ENCODE measurements around the gene MED13L.
"Not testable (repeated sequence)": the region's sequence is repeated elsewhere in the genome, so short reads cannot be mapped to it uniquely, and the experiment has no call there.

Gene MED13L

DNA sequence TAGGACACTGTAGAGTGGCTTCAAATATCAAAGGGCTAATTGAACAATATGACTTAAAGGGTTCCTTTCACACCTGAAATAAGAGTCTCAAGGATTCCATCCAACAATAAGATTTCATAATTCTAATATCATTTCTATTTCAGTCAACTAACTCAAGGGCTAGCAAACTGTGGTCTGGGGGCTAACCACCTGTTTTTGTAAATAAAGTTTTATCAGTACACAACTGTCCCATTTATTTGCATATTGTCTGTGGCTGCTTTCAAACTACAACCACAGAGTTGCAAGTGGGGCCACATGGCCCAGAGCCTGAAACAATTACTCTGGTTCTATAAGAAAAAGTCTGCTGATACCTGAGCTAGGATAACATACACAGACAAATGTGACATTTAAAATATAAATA, 29.1 kb downstream of the MED13L start:
- DNase-seq (ENCODE audit: low spot score), result no peak

DNA sequence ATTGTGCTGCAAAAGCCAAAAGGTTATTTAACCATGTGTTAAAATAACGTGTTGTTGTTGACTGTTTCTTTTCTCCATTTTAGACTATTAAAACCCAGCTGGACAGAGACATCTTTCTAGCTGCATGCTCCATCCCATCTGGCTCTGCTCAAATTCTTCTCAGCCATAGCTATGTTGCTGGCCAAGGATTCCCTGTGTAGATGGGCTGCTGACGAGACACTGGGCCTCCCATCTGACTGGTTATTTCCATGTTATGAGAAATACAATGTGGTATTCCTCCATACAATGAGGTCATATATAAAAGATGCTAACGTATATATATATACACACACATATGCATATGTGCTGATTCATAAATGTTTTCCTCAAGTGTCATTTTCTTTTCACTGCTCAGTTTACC, 30.1 kb downstream of the MED13L start:
- DNase-seq (ENCODE audit: low spot score), result no peak

DNA sequence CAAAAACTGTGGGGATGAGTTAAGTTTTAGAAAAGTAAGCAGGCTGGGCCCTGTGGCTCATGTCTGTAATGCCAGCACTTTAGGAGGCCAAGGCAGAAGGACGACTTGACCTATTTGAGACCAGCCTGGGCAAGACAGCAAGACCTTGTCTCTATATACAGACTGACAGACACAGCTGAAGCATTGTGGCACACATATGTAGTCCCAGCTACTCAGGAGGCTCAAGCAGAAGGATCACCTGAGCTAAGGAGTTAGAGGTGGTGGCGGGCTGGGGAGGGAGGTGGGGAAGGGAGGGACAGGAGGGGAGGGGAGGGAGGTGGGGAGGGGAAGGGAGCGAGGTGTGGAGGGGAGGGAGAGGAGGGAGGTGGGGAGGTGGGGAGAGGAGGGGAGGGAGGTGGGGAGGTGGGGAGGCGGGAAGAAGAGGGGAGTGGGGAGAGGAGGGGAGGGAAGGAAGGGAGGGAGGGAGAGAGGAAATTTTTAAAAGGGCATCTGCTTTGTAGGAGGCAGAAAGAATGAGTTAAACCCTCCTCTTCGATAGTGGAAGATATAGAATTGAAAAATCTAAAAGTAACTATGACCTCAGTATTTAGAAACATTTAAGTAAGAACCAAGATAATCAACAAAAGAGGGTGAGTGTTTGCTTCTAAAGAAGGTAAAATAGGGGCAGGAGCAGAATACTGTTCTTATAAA, 30.9 kb downstream of the MED13L start:
- DNase-seq (ENCODE audit: low spot score), result no peak

DNA sequence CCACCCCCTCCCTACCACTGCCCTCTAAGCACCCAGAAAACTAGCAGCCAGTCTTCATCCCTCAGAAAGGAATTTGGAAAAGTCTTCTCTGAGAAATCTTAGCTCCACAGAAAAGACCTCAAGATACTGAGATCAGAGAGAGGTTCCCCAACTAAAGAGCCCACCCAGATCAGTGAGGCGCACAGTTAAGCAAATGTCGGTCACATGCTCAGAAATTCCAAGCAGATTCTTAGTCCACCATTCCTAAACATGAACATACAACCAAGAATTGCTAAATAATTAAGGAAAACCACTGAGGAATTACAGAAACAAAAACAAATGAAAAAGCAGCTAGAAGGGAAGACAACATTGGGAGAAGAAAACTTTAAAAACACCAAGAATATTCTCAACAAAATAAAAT, 32.3 kb downstream of the MED13L start:
- no peak for DNase-seq (ENCODE audit: low spot score)

DNA sequence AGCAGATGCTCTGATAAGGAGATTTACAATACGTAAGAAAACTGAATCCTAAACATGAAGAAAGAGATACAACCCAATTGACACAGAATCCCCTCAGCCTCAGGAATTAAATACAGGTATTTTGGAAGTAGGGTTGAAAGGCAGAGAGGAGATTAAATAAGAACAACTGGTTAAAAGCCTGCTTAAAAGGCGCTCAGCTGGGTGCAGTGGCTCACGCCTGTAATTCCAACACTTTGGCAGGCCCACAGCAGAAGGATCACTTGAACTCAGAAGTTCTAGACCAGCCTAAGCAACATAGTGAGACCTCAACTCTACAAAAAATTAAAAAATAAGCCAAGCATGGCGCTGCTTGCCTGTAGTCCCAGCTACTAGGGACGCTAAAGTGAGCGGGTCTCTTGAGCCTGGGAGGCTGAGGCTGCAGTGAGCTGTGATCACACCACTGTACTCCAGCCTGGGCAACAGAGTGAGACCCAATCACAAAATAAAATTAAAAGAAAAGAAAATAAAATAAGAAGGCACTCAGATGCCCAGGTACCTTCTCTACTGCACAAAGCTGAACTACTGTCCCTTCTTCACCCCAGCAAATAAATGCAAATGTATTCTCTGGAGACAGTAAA, 32.9 kb downstream of the MED13L start:
- no peak for DNase-seq (ENCODE audit: low spot score)

DNA sequence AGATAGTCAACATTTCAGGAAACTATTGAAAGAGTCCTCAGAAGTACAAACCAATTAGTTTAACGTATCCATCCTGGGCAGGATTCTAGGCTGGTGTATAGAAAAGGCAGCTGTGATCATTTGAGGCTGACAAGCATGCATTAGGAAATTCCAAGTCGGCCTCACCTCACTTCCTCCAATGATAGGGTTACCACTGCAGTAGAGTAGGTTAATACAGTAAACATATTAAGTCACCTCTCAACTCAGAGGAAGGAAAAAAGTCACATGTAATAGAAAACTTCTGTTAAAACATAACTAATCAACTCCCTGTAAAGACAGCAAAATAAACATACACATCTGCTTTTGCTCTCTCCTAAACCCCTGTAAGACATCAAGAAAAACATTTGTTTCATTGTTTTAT, 33.5 kb downstream of the MED13L start:
- DNase-seq (ENCODE audit: low spot score), result no peak

DNA sequence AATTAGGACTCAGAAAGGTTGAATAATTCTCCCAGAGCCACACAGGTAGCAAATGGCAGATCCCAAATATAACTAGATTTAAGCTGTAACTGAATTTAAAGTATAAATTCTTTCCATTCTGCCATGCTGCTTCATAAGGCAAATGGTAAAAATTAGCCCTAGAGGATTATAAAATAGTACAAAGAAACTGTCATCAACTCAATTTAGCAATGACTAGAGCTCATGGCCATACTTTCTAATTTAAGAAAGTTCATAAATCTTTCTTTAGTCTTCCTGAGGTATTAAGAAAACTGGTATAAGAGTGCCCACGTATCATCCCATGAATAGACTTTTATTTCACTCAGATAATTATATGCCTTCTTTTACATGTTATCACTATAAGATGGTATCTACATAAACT, 34.8 kb downstream of the MED13L start:
- DNase-seq (ENCODE audit: low spot score), result no peak

DNA sequence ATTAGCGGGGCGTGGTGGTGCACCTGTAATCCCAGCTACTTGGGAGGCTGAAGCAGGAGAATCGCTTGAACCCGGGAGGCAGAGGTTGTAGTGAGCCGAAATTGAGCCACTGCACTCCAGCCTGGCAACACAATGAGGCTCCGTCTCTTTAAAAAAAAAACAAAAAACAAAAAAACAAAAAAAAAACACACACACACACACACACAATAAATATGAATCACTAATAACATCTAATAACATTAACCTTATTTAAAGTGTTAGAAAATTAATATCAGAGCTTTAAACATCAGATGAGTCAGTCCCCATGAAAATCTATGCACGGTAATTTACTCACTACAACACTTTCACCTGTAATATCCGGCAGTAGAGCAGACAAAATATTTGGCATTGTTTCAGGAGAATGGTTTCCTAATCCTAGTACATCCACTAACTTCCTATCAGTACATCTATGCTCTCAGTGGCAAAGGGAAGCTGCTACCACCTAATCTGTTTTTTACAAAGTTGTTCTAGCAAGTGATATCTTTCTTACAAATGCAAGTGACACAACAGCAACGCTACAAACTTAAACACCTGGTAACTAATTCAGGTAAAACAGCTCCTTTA, 36.2 kb downstream of the MED13L start:
- DNase-seq (ENCODE audit: low spot score), result no peak

DNA sequence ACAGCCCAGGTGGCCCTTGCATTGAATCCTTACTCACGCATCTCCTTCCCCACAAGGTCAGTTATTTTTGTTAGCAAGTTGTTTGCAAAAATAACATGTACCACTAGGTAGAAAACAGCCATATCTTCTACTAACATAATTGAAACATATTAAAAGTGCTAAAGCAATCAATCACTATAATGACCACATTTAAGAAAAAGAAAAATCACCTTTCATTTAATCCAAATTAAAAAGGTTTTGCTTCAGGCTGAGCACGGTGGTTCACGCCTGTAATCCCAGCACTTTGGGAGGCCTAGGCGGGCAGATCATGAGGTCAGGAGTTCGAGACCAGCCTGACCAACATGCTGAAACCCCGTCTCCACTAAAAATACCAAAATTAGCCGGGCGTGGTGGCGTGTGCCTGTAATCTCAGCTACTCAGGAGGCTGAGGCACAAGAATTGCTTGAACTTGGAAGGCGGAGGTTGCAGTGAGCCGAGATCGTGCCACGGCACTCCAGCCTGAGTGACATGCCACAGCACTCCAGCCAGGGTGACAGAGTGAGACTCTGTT, 38.8 kb downstream of the MED13L start:
- not testable (repeated sequence) for DNase-seq (ENCODE audit: low spot score)

DNA sequence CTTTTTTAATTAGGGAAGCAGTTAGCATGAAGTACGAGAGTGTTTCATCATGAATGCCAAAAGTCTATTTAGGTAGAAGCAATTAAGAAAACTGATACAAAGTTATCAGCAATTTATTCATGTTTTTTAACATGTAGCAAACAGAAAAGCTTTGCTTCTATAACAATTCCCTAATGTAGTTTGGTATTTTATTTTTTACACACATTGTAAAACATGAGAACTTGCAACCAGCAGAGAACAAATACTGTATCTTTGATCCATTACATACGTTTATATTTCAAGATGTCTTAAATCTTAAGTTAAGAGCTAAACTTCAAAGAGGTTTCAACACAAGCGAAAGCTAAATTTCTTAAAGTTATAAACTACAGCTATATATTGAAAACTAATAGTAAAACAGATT, 39.3 kb downstream of the MED13L start:
- no peak for DNase-seq (ENCODE audit: low spot score)

DNA sequence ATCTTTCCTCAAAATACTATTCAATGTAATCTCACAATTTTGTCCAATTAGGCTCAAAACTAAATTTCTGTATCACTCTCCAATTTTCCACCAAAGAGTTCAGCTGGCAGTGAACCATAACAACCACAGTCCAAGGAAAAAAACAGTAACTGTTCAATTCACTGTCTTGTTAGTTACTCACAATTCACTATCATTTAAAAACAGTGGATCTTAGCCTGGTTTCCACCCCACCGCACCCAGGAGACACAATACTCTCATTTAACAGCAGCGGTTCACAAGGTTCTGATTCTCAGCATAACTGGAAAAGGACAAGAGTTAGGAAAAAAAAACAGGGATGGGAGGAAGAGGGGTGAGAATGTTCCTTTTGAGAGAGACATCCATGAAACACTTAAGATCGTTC, 40.5 kb downstream of the MED13L start:
- no peak for DNase-seq (ENCODE audit: low spot score)

DNA sequence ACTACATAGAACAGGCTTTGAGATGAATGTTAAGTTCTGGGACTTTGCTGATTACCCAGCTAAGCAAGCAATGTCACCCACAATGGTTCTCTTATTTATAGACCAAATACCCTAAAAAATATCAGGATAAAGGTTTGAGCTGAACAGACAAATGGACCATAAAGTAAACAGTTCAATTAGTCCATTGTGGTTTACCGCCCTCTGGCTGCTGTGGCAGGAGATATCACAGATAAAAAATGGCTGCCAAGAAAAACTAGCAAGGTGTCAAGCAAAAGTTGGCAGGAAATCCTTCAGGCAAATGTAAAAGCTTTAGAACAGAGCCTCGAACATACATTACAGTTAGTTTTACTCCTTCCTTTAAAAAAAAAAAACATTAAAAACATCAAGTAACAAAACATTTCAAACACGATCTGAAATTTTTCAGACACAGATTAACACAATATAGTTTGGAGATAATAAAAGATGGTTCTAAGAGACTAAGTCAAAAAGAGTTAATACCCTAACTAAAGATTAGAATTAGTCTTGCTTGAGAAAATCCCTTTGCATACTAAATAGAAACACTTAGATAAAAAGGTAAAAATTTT, 41.3 kb downstream of the MED13L start:
- peak; percentile 35 for DNase-seq (ENCODE audit: low spot score)

DNA sequence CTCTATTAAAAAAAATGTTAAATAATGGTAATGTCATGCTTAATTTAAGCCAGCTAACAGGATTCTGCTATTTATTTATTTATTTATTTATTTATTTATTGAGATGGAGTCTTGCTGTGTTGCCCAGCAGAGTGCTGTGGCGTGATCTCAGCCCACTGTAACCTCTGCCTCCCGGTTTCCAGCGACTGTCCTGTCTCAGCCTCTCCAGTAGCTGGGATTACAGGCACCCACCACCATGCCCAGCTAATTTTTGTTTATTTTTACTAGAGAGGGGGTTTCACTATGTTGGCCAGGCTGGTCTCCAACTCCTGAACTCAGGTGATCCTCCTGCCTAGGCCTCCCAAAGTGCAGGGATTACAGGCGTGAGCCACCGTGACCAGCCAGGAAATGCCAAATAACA, 43.3 kb downstream of the MED13L start:
- DNase-seq (ENCODE audit: low spot score), result not testable (repeated sequence)

DNA sequence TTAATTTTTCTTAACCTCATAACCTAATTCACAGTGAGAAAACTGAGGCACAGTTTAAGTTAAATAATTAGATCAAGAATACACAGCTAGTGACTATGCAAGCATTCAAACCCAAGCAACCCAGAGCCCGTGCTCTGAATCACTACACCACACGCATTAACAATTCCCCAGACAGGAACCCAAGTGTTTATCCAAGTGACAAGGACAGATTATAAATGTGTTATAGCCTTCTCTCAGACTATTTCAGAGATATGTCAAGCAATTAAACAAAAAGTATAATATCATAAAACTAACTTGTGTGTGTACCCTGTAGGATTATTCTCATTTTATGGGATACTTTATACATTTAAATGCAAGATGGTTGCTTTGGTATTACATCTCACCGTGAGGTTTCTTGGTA, 43.8 kb downstream of the MED13L start:
- no peak for DNase-seq (ENCODE audit: low spot score)

DNA sequence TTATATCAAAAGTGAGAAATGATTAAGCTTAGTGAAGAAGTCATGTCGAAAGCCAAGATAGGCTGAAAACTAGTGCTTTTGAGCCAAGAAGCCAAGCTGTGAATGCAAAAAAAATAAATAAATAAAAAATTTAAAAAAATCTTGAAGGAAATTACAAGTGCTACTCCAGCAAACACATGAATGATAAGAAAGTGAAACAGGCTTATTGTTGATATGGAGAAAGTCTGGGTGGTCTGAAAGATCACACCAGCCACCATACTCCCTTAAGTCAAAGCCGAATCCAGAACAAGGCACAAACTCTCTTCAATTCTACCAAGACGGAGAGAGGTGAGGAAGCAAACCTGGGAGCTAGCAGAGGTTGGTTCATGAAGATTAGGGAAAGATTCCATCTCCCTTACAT, 49.7 kb downstream of the MED13L start:
- no peak for DNase-seq (ENCODE audit: low spot score)

DNA sequence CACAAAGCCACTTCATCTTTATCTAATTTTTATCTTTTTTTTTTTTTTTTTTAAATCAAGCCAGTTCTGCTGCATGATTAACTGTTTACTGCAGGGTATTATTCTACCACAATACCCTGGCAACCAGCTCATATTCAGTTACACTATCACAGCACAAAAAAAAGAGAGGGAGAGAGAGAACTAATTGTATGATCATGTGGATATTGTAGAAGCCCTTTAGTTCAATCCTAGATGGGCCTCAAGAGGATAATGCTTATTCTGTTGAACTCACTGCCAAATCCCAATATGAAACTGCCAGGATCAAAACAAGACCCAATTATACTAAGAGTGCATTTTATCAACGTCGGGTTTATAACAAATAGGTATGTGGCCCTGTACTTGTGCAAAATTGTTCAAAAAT, 51.5 kb downstream of the MED13L start:
- no peak for DNase-seq (ENCODE audit: low spot score)

DNA sequence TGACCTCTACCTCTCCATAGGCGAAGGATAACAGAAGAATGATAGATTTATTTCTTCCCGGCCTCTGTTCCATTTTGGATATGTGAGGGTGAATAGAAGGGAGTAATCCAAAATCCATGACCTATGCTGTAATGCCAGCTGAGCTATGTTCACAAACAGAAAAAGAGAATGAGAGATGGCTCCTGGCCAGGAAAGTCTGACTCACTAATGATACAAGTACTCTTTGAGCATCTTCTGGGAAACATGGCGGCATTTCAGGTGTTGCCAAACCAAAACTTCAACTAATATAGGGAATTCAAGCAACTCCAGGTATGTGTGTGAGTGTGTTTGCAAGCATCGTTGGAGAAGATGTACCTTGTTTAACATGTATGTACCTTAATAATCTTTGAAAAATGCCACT, 55.1 kb downstream of the MED13L start:
- no peak for DNase-seq (ENCODE audit: low spot score)

DNA sequence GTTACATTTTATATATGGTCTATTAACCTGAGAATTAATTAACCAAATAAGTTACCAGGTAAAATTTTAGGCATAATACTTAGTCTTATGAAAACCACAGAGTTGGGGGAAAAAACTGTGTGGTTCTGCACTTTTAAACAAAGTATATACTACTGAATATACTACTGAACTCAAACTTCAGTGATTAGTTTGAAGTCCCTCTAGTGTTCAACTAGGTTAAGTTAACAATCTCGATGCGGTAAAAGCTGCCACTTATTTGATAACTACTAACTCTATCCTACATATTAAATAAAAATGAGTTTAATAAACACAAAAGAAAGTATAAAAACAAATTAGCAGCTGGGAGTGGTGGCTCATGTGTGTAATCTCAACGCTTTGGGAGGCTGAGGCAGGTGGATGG, 56.7 kb downstream of the MED13L start:
- DNase-seq (ENCODE audit: low spot score), result no peak

DNA sequence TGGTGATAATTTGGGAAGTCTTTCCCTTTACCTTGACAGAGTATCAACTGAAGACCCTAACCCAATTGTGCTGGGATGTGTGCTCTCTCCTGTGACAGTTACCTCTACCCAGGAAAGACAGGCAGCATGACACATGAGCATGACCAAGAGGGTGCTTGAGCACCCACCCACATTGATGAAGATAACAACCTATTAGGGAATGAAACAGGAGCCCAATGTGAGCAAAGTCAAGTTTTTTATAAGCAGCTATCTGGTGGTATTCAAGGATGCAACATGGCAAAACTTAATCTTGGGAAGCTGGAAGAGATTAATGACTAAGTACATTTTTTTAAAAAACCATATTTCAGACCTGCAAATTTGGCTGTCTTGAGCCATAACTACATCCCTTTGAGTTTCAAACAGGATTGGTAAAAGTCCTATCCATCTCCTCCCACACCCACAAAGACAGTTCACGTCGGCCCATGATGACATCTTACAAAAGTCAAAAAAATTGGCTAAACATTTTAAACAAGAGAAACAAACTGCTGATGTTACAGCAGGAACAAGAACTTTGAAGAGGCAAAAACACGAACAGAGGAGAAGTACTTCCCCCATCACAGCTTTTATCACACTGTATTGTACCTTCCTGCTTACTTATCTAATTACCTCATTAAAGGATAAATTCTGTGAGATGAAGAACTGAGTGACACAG, 60.3 kb downstream of the MED13L start:
- DNase-seq (ENCODE audit: low spot score), result no peak

DNA sequence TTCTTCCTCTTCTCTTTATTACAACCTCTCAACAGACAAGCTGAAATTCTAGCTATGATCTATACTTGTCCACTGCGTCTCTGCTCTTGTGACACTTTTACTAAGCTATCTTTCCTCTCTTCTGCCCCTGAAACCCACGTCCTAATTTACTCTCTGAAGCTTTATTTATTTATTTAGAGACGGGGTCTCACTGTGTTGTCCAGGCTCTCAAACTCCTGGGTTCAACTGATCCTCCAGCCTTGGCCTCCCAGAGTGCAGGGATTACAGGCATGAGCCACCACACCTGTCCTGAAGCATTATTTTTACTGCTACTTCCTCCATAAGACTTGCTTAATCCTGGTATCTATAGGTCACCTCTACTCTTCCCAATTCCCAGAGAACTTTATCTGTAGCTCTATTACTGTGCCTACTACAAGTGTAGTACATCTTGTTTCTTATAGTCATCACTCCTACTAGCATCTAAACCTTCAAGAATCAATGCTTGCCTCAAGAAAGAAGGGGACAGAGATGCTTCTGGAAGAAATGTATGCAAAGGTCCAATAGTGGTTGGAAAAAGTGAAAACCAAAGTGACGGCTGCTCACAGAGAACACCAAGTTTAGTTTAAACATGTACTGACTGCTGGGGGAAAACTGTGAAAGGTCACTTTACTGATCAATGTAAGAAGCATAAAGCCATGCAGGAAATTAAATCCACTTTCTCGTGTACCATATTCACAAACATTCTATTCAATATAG, 61.3 kb downstream of the MED13L start:
- no peak for DNase-seq (ENCODE audit: low spot score)

DNA sequence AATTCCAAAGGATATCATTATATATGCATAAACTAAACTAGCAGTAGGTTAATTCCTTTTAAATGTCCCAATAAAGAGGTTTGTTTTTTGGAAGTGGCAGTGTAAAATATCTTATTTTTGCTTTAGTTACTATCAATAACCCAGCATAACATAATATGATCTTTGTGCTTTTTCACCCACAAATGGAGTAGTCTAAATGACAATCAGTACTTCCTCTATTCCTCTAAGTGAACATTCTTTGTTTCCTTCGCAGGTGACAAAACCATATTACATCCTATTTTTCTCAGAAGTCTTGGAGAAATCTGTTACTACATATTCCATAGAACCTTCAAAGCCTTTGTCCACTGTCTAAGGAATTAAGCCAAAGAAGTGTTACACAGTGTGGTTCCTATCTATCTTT, 62.5 kb downstream of the MED13L start:
- DNase-seq (ENCODE audit: low spot score), result no peak
